Kidney (tissue), 14 donors: Measurements from ENCODE around the gene QRICH1. TPM values are rescaled to one million over a fixed set of nuclear protein-coding genes. Genes with fewer than 3 reads are reported as not detected.

ENCODE experiments used
- DNase-seq, 5 donors: peaks; one replicate each; pipeline ENCODE4 v3.0.0-alpha.2; 2013 to 2020
- FAIRE-seq: peaks from 2 replicates; lab custom pipeline; 2012; peaks lifted over from hg19 to GRCh38; lab: Jason Lieb, UNC
- H3K27ac ChIP-seq, 2 donors: one replicate each; pipeline ENCODE4 v1.7.0; 2013; ENCODE audit warnings: low read depth in 2 of 2, low read length in 2 of 2, inconsistent platforms in 1 of 2
- H3K27me3 ChIP-seq: one replicate; pipeline ENCODE4 v1.7.1; 2013; ENCODE audit warnings: low read length, inconsistent platforms; ENCODE audit not compliant: control insufficient read depth, insufficient read depth
- H3K36me3 ChIP-seq, 3 donors: one replicate each; pipeline versions ENCODE4 v1.7.0 to v1.7.1; 2013; ENCODE audit warnings: low read length in 3 of 3, control low read depth in 1 of 3, inconsistent platforms in 1 of 3; ENCODE audit not compliant: insufficient read depth in 3 of 3, control insufficient read depth in 2 of 3
- H3K4me1 ChIP-seq, 3 donors: one replicate each; pipeline versions ENCODE4 v1.7.0 to v1.7.1; 2013; ENCODE audit warnings: low read length in 3 of 3, inconsistent platforms in 1 of 3, low read depth in 1 of 3; ENCODE audit not compliant: control insufficient read depth in 2 of 3, insufficient read depth in 2 of 3
- H3K4me3 ChIP-seq, 3 donors: one replicate each; pipeline versions ENCODE4 v1.7.0 to v1.8.1; 2013; ENCODE audit warnings: low read length in 3 of 3, control low read depth in 1 of 3, inconsistent platforms in 1 of 3
- H3K9ac ChIP-seq, 3 donors: one replicate each; pipeline versions ENCODE4 v1.7.0 to v1.7.1; 2013; ENCODE audit warnings: low read length in 3 of 3, control low read depth in 1 of 3, inconsistent platforms in 1 of 3
- H3K9me3 ChIP-seq, 3 donors: one replicate each; pipeline versions ENCODE4 v1.7.0 to v1.7.1; 2013; ENCODE audit warnings: low read length in 3 of 3, control low read depth in 1 of 3, inconsistent platforms in 1 of 3; ENCODE audit not compliant: control insufficient read depth in 2 of 3, insufficient read depth in 1 of 3
- CTCF ChIP-seq: IDR thresholded peaks from 3 replicates; pipeline ENCODE4 v1.5.1; 2012; ENCODE audit warnings: mild to moderate bottlenecking, moderate library complexity, borderline replicate concordance; ENCODE audit not compliant: insufficient read depth; ENCODE audit errors: extremely low read depth
- intact Hi-C: fragments of 100-400 bp; cut with DNase I; formaldehyde crosslinking; loops from one replicate; pipeline ENCODE4 v1.11.1; 2022
- polyA plus RNA-seq: library from polyadenylated mRNA; stranded (reverse); fragments of 350-450 nt; fragmentation: Illumina TruSeq; extraction: RNeasy Lipid Tissue Mini Kit (QIAGEN cat#74804); gene quantifications from one replicate; pipeline ENCODE4 v1.2.3, GENCODE V29; 2014; ENCODE audit warnings: low read depth, low replicate concordance; ENCODE audit not compliant: insufficient read depth
- total RNA-seq: library from RNA; stranded (reverse); fragmentation: NEBNext Ultra II Directional; extraction: Animal tissue kit (Norgen Biotek cat#: 25700); gene quantifications from one replicate; pipeline ENCODE4 v1.2.1, GENCODE V29; 2021
- donor health status: control.
- donor health status: control.
- donor health status: control.
- donor health status: control.
- donor health status: control.
- donor health status: DM: yes; HTN: yes; CAD: no.
- donor health status: Normal renal cell carcinoma (clear cell type).

QRICH1 gene
- total and polyA plus RNA-seq, 2 donors from 2014 or later, result 23.0 to 92.1 TPM

GRCh38 chr3:49121132-49121736 is 27.4 kb upstream of the QRICH1 start:
- TF ChIP-seq CTCF, result no peak
- no peak for FAIRE-seq
- Histone ChIP-seq H3K9ac (peak overlapping the region in 1 of 3 donors; percentile 46), H3K4me1 (peaks cover 3 to 15% (median 10%) of the 10 kb centered on the region in 3 donors), H3K27me3 (no peaks in the 10 kb centered on the region), H3K9me3 (no peaks in the 10 kb centered on the region), H3K36me3 (peaks cover 12 to 76% (median 50%) of the 10 kb centered on the region in 3 donors), H3K4me3 (peak overlapping the region in 1 of 3 donors; percentile 80), H3K27ac (peak overlapping the region; percentile 86 to 95)
- intact Hi-C loops, result no loop called here
- no peak for DNase-seq

- peaks cover 12 to 76% (median 48%) of the 10 kb centered on the region in 3 donors for H3K36me3 ChIP-seq
- no peak for TF ChIP-seq CTCF
- FAIRE-seq, result no peak
- intact Hi-C loops, result no loop called here
- DNase-seq, result peak; percentile 94 to 98 (median 97)
- peak within 1 kb of the TSS; percentile 89 to 91 (median 90) for H3K9ac ChIP-seq
- no peaks in the 10 kb centered on the region for H3K27me3 ChIP-seq
- peak within 1 kb of the TSS; percentile 80 to 92 (median 91) for H3K4me3 ChIP-seq
- H3K9me3 ChIP-seq, result no peaks in the 10 kb centered on the region
- H3K27ac ChIP-seq, result peak within 1 kb of the TSS; percentile 86 to 95
- H3K4me1 ChIP-seq, result peaks cover 3 to 15% (median 10%) of the 10 kb centered on the region in 3 donors
Measured at GRCh38 chr3:49120438-49121131, 26.7 kb upstream of the QRICH1 start, which contains the start of gene USP19. USP19 (minus strand) TSS chr3:49120823; CDS start chr3:49119145, 1,678 bp downstream.

- DNase-seq (no peak), FAIRE-seq (no peak)
- Histone ChIP-seq H3K4me3 (peak overlapping the region; percentile 80 to 92 (median 91)), H3K9me3 (no peaks in the 10 kb centered on the region), H3K27me3 (no peaks in the 10 kb centered on the region), H3K9ac (peak overlapping the region; percentile 89 to 91 (median 90)), H3K36me3 (peaks cover 18 to 76% (median 51%) of the 10 kb centered on the region in 3 donors), H3K4me1 (peaks cover 3 to 15% (median 10%) of the 10 kb centered on the region in 3 donors), H3K27ac (peak overlapping the region; percentile 86 to 95)
- intact Hi-C loops, result no loop called here
- TF ChIP-seq CTCF, result no peak
Measured at GRCh38 chr3:49120096-49120437, 26.2 kb upstream of the QRICH1 start.
